Upper lobe of right lung (tissue), 1 donor: ENCODE results near the gene DNAJC10. TPM values are rescaled to one million over a fixed set of nuclear protein-coding genes. Genes with fewer than 3 reads are reported as not detected.

ENCODE experiments used
- ATAC-seq: fragments of 200-7000 bp; cut with Tn5 transposase; one replicate; pipeline ENCODE4 v1.9.1; 2020; ENCODE audit warnings: mild to moderate bottlenecking, moderate library complexity
- DNase-seq: peaks from one replicate; pipeline ENCODE4 v3.0.0-alpha.2; 2020
- H3K27ac ChIP-seq: fragments of 200-600 bp; one replicate; pipeline ENCODE4 v1.8.0; 2022
- H3K27me3 ChIP-seq: fragments of 200-600 bp; one replicate; pipeline ENCODE4 v1.8.0; 2022; ENCODE audit warnings: mild to moderate bottlenecking
- H3K36me3 ChIP-seq: fragments of 200-600 bp; one replicate; pipeline ENCODE4 v1.8.0; 2022
- H3K4me1 ChIP-seq: fragments of 200-600 bp; one replicate; pipeline ENCODE4 v1.8.0; 2022
- H3K4me3 ChIP-seq: fragments of 200-600 bp; one replicate; pipeline ENCODE4 v1.8.0; 2022; ENCODE audit warnings: mild to moderate bottlenecking
- H3K9me3 ChIP-seq: fragments of 200-600 bp; one replicate; pipeline ENCODE4 v1.8.0; 2022
- CTCF ChIP-seq: fragments of 200-600 bp; IDR thresholded peaks from one replicate; pipeline ENCODE4 v1.8.0; 2022; ENCODE audit warnings: antibody characterized with exemption
- intact Hi-C: fragments of 100-400 bp; cut with DNase I; formaldehyde crosslinking; loops from one replicate; pipeline ENCODE4 v1.11.0; 2022
- total RNA-seq: library from RNA; stranded (reverse); fragmentation: NEBNext Ultra II Directional; extraction: Animal tissue kit (Norgen Biotek cat#: 25700); gene quantifications from one replicate; pipeline ENCODE4 v1.2.1, GENCODE V29; 2021
- donor health status: DM: no; HTN: yes; CAD: no; lungs with severe emphysema.

DNAJC10 gene
- total RNA-seq, 1 donor from 2014 or later, result 79.9 TPM

- Histone ChIP-seq H3K27ac (no peak overlapping the region), H3K4me1 (peaks cover 4% of the 10 kb centered on the region), H3K27me3 (no peaks in the 10 kb centered on the region), H3K4me3 (no peak overlapping the region), H3K36me3 (no peaks in the 10 kb centered on the region), H3K9me3 (no peaks in the 10 kb centered on the region)
- DNase-seq (no peak), ATAC-seq (no peak)
- no peak for TF ChIP-seq CTCF
- intact Hi-C loops, result no loop called here
Measured at GRCh38 chr2:182831101-182831500, 115.0 kb downstream of the DNAJC10 start.

GRCh38 chr2:182831921-182832320 lies 115.9 kb downstream of the DNAJC10 start:
- Histone ChIP-seq H3K9me3 (no peaks in the 10 kb centered on the region), H3K27me3 (no peaks in the 10 kb centered on the region), H3K4me3 (no peak overlapping the region), H3K27ac (no peak overlapping the region), H3K36me3 (no peaks in the 10 kb centered on the region), H3K4me1 (peaks cover 4% of the 10 kb centered on the region)
- no peak for ATAC-seq
- intact Hi-C loops, result no loop called here
- DNase-seq, result no peak
- TF ChIP-seq CTCF, result no peak

DNA sequence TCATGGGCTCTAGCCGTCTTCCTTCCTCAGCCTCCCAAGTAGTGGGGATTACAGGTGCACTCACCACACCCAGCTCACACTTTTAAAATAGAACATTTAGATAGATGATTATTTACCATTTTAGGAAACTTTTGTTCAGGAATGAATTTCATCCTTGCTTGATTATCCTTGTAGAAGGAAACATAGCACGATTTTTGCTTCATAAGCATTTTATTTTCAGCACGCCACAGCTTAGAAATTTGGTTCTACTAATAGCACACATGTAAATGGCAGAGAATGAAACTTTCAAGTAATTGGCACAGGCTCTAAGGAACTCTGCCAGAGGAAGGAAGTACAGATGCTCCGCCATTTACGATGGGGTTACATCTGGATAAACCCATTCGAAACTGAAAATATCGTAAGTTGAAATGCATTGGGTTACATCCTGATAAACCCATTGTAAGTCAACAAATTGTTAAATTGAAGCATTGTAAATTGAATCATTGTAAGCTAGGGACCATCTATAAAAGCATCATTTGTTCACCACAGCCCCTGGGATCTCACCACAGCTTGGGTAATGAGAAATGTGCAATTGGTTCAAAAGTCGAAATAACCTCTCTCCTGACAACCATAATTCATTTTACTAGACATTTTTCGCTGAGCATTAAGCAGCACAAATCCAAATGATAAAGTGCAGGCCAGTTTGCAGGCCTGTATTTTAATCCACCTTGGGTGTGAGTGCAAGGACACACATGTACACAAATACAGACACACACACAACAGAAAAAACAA lies 117.2 kb downstream of the DNAJC10 start:
- no peak for DNase-seq
- intact Hi-C loops, result no loop called here
- H3K36me3 ChIP-seq, result no peaks in the 10 kb centered on the region
- H3K9me3 ChIP-seq, result no peaks in the 10 kb centered on the region
- H3K4me3 ChIP-seq, result no peak overlapping the region
- no peak for TF ChIP-seq CTCF
- no peak for ATAC-seq
- H3K4me1 ChIP-seq, result peaks cover 4% of the 10 kb centered on the region
- no peaks in the 10 kb centered on the region for H3K27me3 ChIP-seq
- H3K27ac ChIP-seq, result no peak overlapping the region

DNA sequence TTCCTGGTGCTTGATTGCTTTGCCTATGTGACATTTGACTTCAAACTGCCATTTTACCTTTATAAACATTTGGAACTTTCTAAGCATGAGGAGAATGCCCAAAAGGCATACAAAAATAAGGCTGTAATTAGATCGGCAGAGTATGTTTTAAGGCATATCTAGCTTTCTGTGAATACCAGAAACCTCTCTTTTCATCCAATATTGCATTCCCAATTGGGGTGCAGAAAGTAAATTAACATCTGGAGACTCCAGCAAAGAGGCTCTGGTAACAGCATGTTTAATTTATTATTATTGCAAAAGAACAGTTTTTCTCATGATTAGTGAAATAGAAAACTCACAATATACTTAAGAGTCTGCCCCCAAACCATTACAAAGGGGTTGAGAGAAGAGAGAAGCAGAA lies 118.2 kb downstream of the DNAJC10 start:
- Histone ChIP-seq H3K4me1 (peaks cover 4% of the 10 kb centered on the region), H3K4me3 (no peak overlapping the region), H3K9me3 (no peaks in the 10 kb centered on the region), H3K27ac (no peak overlapping the region), H3K27me3 (no peaks in the 10 kb centered on the region), H3K36me3 (no peaks in the 10 kb centered on the region)
- no peak for DNase-seq
- no peak for TF ChIP-seq CTCF
- no peak for ATAC-seq
- intact Hi-C loops, result no loop called here

- DNase-seq, result no peak
- no peak for ATAC-seq
- H3K9me3 ChIP-seq, result no peaks in the 10 kb centered on the region
- intact Hi-C loops, result no loop called here
- no peak for TF ChIP-seq CTCF
- H3K27me3 ChIP-seq, result no peaks in the 10 kb centered on the region
- peaks cover 4% of the 10 kb centered on the region for H3K4me1 ChIP-seq
- H3K4me3 ChIP-seq, result no peak overlapping the region
- no peaks in the 10 kb centered on the region for H3K36me3 ChIP-seq
- no peak overlapping the region for H3K27ac ChIP-seq
Measured at GRCh38 chr2:182836451-182836850, 120.4 kb downstream of the DNAJC10 start.

Other genes with a start within 250 kb of the DNAJC10 start
- 14.0 TPM for gene FRZB, start 150.4 kb downstream of the DNAJC10 start, total RNA-seq